Endometrial microvascular endothelial cells (primary cell): ENCODE results near the gene OR5P2. TPM values are rescaled to one million over a fixed set of nuclear protein-coding genes. Genes with fewer than 3 reads are reported as not detected.

Experiments
- total RNA-seq: library from RNA; depleted of rRNA; stranded (reverse); fragments of >200 nt; gene quantifications from one replicate; pipeline ENCODE4 v1.2.3, GENCODE V29; 2015; ENCODE audit errors: inconsistent ontology term

The OR5P2 gene
- total RNA-seq, 1 donor from 2014 or later, result not detected

Other genes with a start within 250 kb of the OR5P2 start
- gene CYB5R2, start 123.4 kb downstream of the OR5P2 start, total RNA-seq, result 4.2 TPM
- gene OVCH2, start 90.5 kb downstream of the OR5P2 start, total RNA-seq, result not detected
- not detected for gene OR5P3, start 33.9 kb upstream of the OR5P2 start, total RNA-seq
- gene OR10A6, start 134.3 kb upstream of the OR5P2 start, total RNA-seq, result not detected
- gene OR10A3, start 144.8 kb upstream of the OR5P2 start, total RNA-seq, result not detected
- gene NLRP10, start 168.5 kb upstream of the OR5P2 start, total RNA-seq, result not detected
- gene EIF3F, start 190.4 kb upstream of the OR5P2 start, total RNA-seq, result 238 TPM